ENCODE data around the gene DIP2C.
"Not testable (repeated sequence)": the region's sequence is repeated elsewhere in the genome, so short reads cannot be mapped to it uniquely, and the experiment has no call there.

The DIP2C gene

GRCh38 chr10:623477-624311 lies 65.8 kb downstream of the DIP2C start:
- DNase-seq: no peak

DNA sequence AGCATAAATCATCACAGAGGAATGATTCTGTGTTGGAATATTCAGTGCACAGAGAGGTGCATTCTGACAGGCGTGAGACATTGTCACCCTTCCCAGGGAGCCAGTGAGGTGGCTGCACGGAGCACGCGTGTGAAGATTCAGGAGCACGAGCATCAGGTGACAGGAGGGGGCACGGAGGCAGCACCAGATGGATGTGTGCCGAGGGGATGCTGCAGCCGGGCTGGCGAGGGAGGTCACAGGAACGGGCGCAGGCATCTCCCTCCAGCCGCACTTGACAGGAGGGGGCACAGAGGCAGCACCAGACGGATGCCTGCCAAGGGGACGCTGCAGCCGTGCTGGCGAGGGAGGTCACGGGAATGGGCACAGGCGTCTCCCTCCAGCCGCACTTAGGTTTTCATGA lies 66.5 kb downstream of the DIP2C start:
- DNase-seq: no peak

GRCh38 chr10:621981-622740 lies 67.3 kb downstream of the DIP2C start:
- no peak for DNase-seq

DNA sequence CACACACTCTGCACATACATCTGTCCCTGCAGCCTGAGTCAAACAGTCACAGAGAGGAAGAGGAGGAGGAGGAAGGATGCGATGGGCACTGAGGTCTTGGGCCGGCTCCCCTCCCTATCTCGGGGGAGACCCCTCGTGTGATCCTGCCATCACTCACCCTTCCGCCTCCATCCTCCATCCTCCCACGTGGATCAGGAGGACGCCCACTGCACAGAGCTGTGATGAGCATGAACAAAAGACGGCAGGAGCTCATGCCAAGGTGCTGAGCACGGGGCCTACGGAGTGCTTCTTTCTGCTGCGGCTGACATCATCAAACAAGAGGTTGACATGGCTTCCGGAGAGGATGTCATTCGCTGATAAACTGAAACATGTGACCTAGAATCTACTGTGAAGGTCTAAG lies 68.0 kb downstream of the DIP2C start:
- no peak for DNase-seq

- no peak for DNase-seq
Observed at GRCh38 chr10:620971-621370, 68.5 kb downstream of the DIP2C start.

- no peak for DNase-seq
Observed at GRCh38 chr10:620417-620816, 69.1 kb downstream of the DIP2C start.

DNA sequence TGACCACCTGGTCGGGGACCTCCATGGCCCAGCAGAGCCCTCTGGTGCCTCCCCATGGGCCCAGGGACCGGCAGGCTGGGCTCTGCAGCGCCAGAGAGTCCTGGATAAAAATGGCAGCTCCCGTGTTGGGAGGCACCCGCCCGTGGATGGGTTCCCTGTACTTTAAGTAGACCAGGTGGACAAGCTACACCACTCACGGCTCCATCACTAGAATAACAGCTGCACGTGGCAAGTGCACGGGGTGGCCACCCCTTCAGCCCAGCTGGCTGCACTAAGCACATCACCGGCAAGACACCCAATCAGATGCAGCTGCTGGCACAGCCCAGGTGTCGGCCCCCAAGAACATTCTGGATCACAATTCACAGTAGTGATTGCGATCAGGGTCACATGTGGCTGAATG lies 69.8 kb downstream of the DIP2C start:
- no peak for DNase-seq

- DNase-seq: no peak
Observed at GRCh38 chr10:618229-618989, 71.1 kb downstream of the DIP2C start.

DNA sequence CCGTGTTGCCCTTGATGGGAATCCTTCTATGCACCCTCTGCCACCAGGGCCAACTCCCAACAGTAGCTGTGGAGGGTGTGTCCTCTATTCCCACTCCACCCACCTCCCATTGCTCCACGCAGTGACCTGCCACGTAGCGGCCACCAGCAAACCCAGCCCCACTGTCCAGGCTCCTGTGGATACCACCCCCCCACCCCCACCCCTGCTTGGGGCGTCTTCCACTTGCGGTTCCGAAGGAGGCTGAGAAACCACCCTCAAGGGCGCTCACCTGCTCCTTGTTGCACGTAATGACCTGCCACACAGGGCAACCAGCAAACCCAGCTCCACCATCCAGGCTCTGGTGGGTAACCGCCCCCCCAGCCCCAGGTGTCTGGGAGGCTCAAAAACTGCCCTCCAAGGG lies 72.0 kb downstream of the DIP2C start:
- DNase-seq: no peak

DNA sequence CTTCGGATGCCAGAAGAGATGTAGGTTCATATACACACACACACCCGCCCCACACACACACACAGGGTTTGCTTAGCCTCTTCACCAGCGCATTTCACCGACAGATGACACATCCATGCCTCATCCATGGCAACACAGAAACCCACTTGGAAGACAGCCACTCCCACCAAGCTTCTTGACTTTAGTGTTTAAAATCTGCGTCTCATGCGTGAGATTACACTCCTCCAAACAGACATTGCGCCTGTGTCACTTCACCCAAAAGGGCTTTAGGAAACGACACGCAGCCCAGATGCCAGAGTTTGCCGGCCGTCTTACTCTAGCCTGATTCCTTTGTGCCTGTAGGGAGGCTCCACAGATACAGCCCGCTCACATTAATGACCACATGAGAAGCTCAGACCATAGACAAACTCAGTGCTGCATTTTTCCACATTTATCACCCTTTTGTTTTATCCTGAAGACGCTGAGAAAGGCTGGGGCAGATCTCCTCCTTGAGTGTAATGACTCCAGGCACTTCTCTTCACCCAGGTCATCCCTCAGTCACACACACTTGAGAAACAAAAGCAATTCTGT lies 73.8 kb downstream of the DIP2C start:
- DNase-seq: no peak

DNA sequence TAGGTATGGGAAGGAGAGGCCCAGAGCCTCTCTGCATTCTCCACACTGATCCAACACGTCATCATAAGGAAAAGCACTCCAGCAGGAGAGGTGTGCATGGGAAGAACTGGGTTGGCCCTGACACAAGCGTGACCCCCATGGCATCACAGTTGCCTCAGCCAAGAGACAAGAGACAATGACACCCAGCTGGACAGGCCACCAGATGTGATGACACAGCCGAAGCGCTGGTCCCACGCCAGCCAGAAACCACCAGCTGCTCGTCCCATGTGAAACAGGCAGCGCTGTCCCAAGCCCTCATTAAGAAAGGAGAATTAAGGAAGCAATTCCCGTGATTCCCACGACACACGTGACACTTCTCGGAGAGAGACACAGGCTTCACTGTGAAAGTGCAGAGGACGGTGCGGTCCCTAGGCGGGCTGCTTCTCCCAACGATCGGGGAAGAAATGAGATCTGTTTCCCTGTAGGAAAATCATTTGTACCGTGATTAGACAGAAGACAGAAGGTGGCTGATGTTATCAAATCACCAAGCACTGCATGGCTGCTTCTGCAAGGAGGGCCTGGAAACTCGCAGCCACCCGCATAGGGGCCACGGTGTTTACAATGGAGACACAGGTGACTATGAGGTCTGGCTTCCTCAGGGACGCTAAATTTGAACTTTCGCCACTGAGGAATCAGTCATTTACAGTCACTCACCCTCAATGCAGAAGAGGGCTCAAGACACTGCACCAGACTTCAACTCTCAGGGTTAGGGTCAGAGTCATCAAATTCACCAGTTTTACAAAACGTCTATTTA lies 74.5 kb downstream of the DIP2C start:
- no peak for DNase-seq

DNA sequence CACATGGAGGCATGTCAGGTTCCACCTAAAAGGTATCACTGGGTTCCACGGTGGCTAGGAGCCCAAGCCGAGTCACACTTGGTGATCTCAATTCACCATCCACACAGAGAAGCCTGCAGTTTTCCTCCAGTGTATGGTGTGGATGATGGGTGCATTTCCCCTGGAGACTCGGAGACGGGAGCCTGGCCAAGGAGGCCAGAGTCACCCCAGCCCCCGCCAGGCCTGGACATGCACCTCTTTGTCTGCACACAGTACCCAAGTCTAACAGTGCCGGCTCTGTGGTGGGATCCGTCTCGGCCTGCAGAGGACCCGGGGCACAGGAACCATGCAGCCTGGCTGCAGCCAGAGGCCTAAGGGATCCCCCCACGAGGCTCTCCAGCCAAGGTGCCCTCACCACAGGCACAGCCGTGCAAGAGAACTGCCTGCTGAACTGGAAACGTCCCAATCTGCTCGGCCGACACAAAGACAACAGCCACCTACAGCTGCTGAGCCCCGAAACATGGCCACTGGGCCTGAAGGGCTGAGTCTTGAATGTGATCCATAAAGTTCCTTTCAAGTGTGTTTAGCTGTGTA lies 75.2 kb downstream of the DIP2C start:
- DNase-seq: no peak

- no peak for DNase-seq
Observed at GRCh38 chr10:613271-614138, 76.0 kb downstream of the DIP2C start.

DNA sequence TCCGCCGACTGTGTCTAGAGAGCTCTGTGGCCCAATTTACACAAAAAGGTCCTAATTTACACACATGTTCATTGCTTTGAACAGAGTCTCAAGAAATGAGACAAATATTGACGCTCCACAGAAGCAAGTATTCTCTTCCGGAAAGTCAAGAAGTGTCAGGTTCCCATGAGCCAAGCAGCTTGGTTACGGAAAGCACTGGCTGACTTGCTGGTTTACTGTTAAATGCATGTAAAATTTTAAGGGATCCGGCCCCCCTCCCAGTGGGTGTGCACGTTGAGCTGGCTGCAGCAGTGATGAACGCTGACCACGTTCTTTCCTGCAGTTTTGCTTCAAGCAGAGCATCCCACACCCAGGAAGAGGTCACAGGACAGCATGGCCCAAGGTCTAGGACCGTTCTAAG lies 76.8 kb downstream of the DIP2C start:
- no peak for DNase-seq

DNA sequence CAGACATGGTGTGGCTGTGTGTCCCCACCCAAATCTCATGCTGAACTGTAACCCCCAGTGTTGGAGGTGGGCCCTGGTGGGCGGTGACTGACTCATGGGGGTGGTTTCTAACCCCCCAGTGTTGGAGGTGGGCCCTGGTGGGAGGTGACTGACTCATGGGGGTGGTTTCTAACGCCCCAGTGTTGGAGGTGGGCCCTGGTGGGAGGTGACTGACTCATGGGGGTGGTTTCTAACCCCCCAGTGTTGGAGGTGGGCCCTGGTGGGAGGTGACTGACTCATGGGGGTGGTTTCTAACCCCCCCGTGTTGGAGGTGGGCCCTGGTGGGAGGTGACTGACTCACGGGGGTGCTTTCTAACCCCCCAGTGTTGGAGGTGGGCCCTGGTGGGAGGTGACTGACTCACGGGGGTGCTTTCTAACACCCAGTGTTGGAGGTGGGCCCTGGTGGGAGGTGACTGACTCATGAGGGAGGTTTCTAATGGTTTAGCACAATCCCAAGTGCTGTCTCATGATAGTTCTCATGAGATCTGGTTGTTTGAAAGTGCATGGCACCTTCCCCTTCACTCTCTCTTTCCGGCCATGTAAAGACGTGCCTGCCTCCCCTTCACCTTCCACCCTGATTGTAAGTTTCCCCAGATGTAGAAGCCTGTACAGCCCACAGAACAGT lies 78.7 kb downstream of the DIP2C start:
- not testable (repeated sequence) for DNase-seq

GRCh38 chr10:609868-610545 lies 79.5 kb downstream of the DIP2C start:
- no peak for DNase-seq

GRCh38 chr10:609262-609658 lies 80.2 kb downstream of the DIP2C start:
- DNase-seq: no peak

DNA sequence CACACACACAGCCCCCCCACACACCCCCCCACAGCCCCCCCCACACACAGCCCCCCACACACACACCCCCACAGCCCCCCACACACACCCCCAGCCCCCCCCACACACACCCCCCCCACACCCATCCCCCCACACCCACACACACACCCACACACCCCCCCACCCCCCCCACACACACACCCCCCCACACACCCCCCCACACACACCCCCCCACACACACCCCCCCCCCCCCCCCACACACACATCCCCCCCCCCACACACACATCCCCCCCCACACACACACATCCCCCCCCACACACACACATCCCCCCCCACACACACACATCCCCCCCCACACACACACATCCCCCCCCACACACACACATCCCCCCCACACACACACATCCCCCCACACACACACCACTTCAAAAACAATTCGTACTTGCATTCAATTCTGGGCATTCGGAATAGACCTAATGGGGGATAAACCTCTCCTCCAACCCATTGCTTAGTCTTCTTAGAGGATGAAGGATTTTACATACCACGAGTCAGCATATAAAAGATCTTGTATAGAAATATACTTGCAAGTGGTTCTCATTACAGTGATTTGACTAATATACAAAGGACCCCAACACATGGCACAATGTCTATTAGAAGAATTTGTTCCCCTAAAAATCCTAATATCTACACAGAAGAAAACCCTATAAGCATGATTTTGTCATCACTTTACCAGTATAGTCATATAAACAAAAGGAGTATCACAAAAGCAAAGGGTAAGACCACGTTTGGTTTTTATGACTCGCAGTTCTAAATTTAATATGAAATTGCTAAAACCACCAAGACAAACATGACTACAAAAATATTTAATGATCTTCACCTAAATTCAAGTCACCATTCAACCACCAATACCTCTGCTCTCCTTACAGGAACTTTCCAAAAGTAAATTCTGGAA lies 80.9 kb downstream of the DIP2C start:
- DNase-seq: no peak
